CD14-positive monocyte (primary cell): ENCODE data around the gene RGS7. TPM values are rescaled to one million over a fixed set of nuclear protein-coding genes. Genes with fewer than 3 reads are reported as not detected.

Experiments used
- DNase-seq, 3 donors: peaks; one replicate each; pipeline ENCODE4 v3.0.0-alpha.2; 2011 to 2022
- H2AFZ ChIP-seq: 2 replicates; pipeline ENCODE4 v1.6.0; 2012; ENCODE audit warnings: mild to moderate bottlenecking, low read depth, low read length, inconsistent platforms; ENCODE audit not compliant: insufficient read depth, poor library complexity, severe bottlenecking
- H3K27ac ChIP-seq, 2 donors: 1 replicate in 1 of 2; 2 replicates in 1 of 2; pipeline ENCODE4 v1.5.1; 2012 to 2013; ENCODE audit warnings: low read length in 2 of 2, control low read depth in 1 of 2, inconsistent platforms in 1 of 2, low read depth in 1 of 2, mild to moderate bottlenecking in 1 of 2
- H3K27me3 ChIP-seq, 2 donors: one replicate each; pipeline versions ENCODE4 v1.6.0 to v1.6.1; 2011 to 2013; ENCODE audit warnings: low read length in 2 of 2; ENCODE audit not compliant: control insufficient read depth in 2 of 2, insufficient read depth in 2 of 2
- H3K36me3 ChIP-seq, 2 donors: replicated peaks in 1 of 2; 1 replicate in 1 of 2; 2 replicates in 1 of 2; pipeline versions ENCODE4 v1.5.1 to v1.6.1; 2012 to 2013; ENCODE audit warnings: low read length in 2 of 2, control low read depth in 1 of 2, inconsistent platforms in 1 of 2, mild to moderate bottlenecking in 1 of 2; ENCODE audit not compliant: insufficient read depth in 2 of 2, control insufficient read depth in 1 of 2
- H3K4me1 ChIP-seq, 2 donors: 1 replicate in 1 of 2; 2 replicates in 1 of 2; pipeline versions ENCODE4 v1.5.1 to v1.6.1; 2012 to 2013; ENCODE audit warnings: low read length in 2 of 2, control low read depth in 1 of 2, inconsistent platforms in 1 of 2, mild to moderate bottlenecking in 1 of 2, moderate library complexity in 1 of 2; ENCODE audit not compliant: insufficient read depth in 2 of 2, control insufficient read depth in 1 of 2
- H3K4me2 ChIP-seq: replicated peaks from 2 replicates; pipeline ENCODE3; 2012; ENCODE audit warnings: low read length, moderate library complexity, mild to moderate bottlenecking; ENCODE audit not compliant: poor library complexity, severe bottlenecking; ENCODE audit errors: extremely low read depth
- H3K4me3 ChIP-seq, 3 experiments: fragments of 200-600 bp in 1 of 3; sonication (generic) in 1 of 3; replicated peaks in 1 of 3; 1 replicate in 2 of 3; 2 replicates in 1 of 3; pipeline ENCODE4 v1.5.1; 2011 to 2013; ENCODE audit warnings: low read length in 3 of 3, mild to moderate bottlenecking in 3 of 3, control low read depth in 2 of 3, low read depth in 2 of 3, inconsistent platforms in 1 of 3, moderate library complexity in 1 of 3
- H3K79me2 ChIP-seq: 2 replicates; pipeline ENCODE4 v1.6.0; 2012; ENCODE audit warnings: mild to moderate bottlenecking, control low read depth, inconsistent platforms, low read length, moderate library complexity; ENCODE audit not compliant: insufficient read depth
- H3K9ac ChIP-seq: 2 replicates; pipeline ENCODE4 v1.6.0; 2017; ENCODE audit warnings: low read length, mild to moderate bottlenecking; ENCODE audit not compliant: insufficient read depth, poor library complexity, severe bottlenecking
- H3K9me3 ChIP-seq, 2 donors: replicated peaks in 1 of 2; 1 replicate in 1 of 2; 2 replicates in 1 of 2; pipeline versions ENCODE4 v1.5.1 to v1.6.1; 2012 to 2013; ENCODE audit warnings: low read length in 2 of 2, control low read depth in 1 of 2; ENCODE audit not compliant: control insufficient read depth in 1 of 2, insufficient read depth in 1 of 2
- H4K20me1 ChIP-seq: 2 replicates; pipeline ENCODE4 v1.6.0; 2012; ENCODE audit warnings: mild to moderate bottlenecking, low read length, control low read depth, moderate library complexity; ENCODE audit not compliant: insufficient read depth
- H3K27ac Mint-ChIP-seq, 7 donors: one replicate each; pipeline ENCODE4 v1.8.0; 2020; ENCODE audit warnings: mild to moderate bottlenecking in 7 of 7, mixed read lengths in 7 of 7, moderate library complexity in 6 of 7, inconsistent platforms in 2 of 7
- H3K27me3 Mint-ChIP-seq, 3 donors: one replicate each; pipeline ENCODE4 v1.8.0; 2021 to 2022; ENCODE audit warnings: low read depth in 3 of 3, mild to moderate bottlenecking in 3 of 3, mixed read lengths in 3 of 3, moderate library complexity in 3 of 3, inconsistent platforms in 1 of 3
- H3K36me3 Mint-ChIP-seq, 2 donors: one replicate each; pipeline ENCODE4 v1.8.0; 2020; ENCODE audit warnings: mixed read lengths in 2 of 2, inconsistent platforms in 1 of 2, mild to moderate bottlenecking in 1 of 2
- H3K4me1 Mint-ChIP-seq: one replicate; pipeline ENCODE4 v1.8.0; 2020; ENCODE audit warnings: mild to moderate bottlenecking, mixed read lengths
- H3K4me3 Mint-ChIP-seq, 2 donors: one replicate each; pipeline ENCODE4 v1.8.0; 2020; ENCODE audit warnings: mild to moderate bottlenecking in 2 of 2, mixed read lengths in 2 of 2, moderate library complexity in 1 of 2
- H3K9me3 Mint-ChIP-seq, 7 donors: one replicate each; pipeline ENCODE4 v1.8.0; 2020 to 2022; ENCODE audit warnings: mixed read lengths in 7 of 7, mild to moderate bottlenecking in 6 of 7, moderate library complexity in 6 of 7, inconsistent platforms in 2 of 7
- CTCF ChIP-seq: fragments of 200-600 bp; IDR thresholded peaks from one replicate; pipeline ENCODE4 v1.8.0; 2022; ENCODE audit warnings: antibody characterized with exemption, mild to moderate bottlenecking
- WGBS: methylation state at CpG from one replicate; pipeline ENCODE4 v1.1.5; 2013; ENCODE audit warnings: missing lambda C conversion rate; ENCODE audit not compliant: insufficient coverage; 5-methylcytosine and 5-hydroxymethylcytosine counted together
- intact Hi-C, 2 donors: fragments of 100-400 bp; cut with micrococcal nuclease; formaldehyde crosslinking; loops; one replicate each; pipeline versions ENCODE4 v1.15.0 to v1.15.1; 2023
- polyA plus RNA-seq, 3 donors: library from polyadenylated mRNA; depleted of rRNA in 1 of 3; unstranded in 2 of 3; stranded (reverse) in 1 of 3; fragments of 300-500 nt in 2 of 3; fragments of >200 nt in 1 of 3; fragmentation: Illumina TruSeq in 2 of 3; gene quantifications; 1 replicate in 2 of 3; 2 replicates in 1 of 3; pipeline ENCODE4 v1.2.3, GENCODE V29; 2012 to 2021

Gene RGS7
- polyA plus RNA-seq, 3 donors, result not detected

- Histone ChIP-seq H3K27me3 (no peaks in the 10 kb centered on the region), H3K79me2 (no peaks in the 10 kb centered on the region), H3K4me2 (no peak overlapping the region), H3K27ac (no peak overlapping the region), H4K20me1 (no peaks in the 10 kb centered on the region), H3K4me3 (no peak overlapping the region), H3K9me3 (no peaks in the 10 kb centered on the region), H2AFZ (no peak overlapping the region), H3K36me3 (no peaks in the 10 kb centered on the region), H3K9ac (no peak overlapping the region), H3K4me1 (no peaks in the 10 kb centered on the region)
- Mint-ChIP-seq H3K27me3 (no peaks in the 10 kb centered on the region), H3K9me3 (peaks cover 0 to 6% (median 3%) of the 10 kb centered on the region in 7 donors), H3K4me3 (no peak overlapping the region), H3K36me3 (no peaks in the 10 kb centered on the region), H3K4me1 (no peaks in the 10 kb centered on the region), H3K27ac (no peak overlapping the region)
- WGBS, result no CpG with 5 or more reads among the region's 1 CpG
- no peak for TF ChIP-seq CTCF
- DNase-seq, result no peak
- intact Hi-C loops, result no loop called here
Observed at GRCh38 chr1:240914506-240914905, 442.5 kb downstream of the RGS7 start.

GRCh38 chr1:240912821-240913220 is 444.2 kb downstream of the RGS7 start:
- Histone ChIP-seq H3K27me3 (no peaks in the 10 kb centered on the region), H3K36me3 (no peaks in the 10 kb centered on the region), H3K4me2 (no peak overlapping the region), H3K4me1 (no peaks in the 10 kb centered on the region), H3K79me2 (no peaks in the 10 kb centered on the region), H3K4me3 (no peak overlapping the region), H4K20me1 (no peaks in the 10 kb centered on the region), H3K27ac (no peak overlapping the region), H2AFZ (no peak overlapping the region), H3K9ac (no peak overlapping the region), H3K9me3 (no peaks in the 10 kb centered on the region)
- TF ChIP-seq CTCF, result no peak
- no CpG with 5 or more reads among the region's 4 CpGs for WGBS
- Mint-ChIP-seq H3K27ac (no peak overlapping the region), H3K4me1 (no peaks in the 10 kb centered on the region), H3K27me3 (no peaks in the 10 kb centered on the region), H3K36me3 (no peaks in the 10 kb centered on the region), H3K9me3 (peaks cover 0 to 5% (median 3%) of the 10 kb centered on the region in 7 donors), H3K4me3 (no peak overlapping the region)
- intact Hi-C loops, result no loop called here
- no peak for DNase-seq
